Activated CD8-positive, alpha-beta T cell treated with anti-CD3 and anti-CD28 coated beads for 36 hours (primary cell): ENCODE data around the gene GPRIN3. TPM values are rescaled to one million over a fixed set of nuclear protein-coding genes. Genes with fewer than 3 reads are reported as not detected.

Experiments used
- ATAC-seq: fragments of 200-7000 bp; cut with Tn5 transposase; one replicate; pipeline ENCODE4 v1.10.0; 2021; ENCODE audit warnings: mild to moderate bottlenecking, moderate library complexity
- CTCF ChIA-PET: fragments of 350-600 bp; sonication (Branson Sonifier 250); formaldehyde crosslinking; loops from one replicate; lab custom pipeline; 2021; ENCODE audit warnings: antibody characterized with exemption; lab: Charles Lee
- POLR2A ChIA-PET: fragments of 350-600 bp; sonication (Branson Sonifier 250); formaldehyde crosslinking; loops from one replicate; lab custom pipeline; 2021; ENCODE audit warnings: antibody characterized with exemption; lab: Charles Lee
- DNase-seq: peaks from one replicate; pipeline ENCODE4 v3.0.0-alpha.2; 2020
- H3K27ac Mint-ChIP-seq: one replicate; pipeline ENCODE4 v1.8.0; 2021; ENCODE audit warnings: mild to moderate bottlenecking, mixed read lengths
- H3K27me3 Mint-ChIP-seq: one replicate; pipeline ENCODE4 v1.8.0; 2021; ENCODE audit warnings: mixed read lengths
- H3K36me3 Mint-ChIP-seq: one replicate; pipeline ENCODE4 v1.8.0; 2021; ENCODE audit warnings: low read depth, mixed read lengths
- H3K4me1 Mint-ChIP-seq: one replicate; pipeline ENCODE4 v1.8.0; 2021; ENCODE audit warnings: low read depth, mixed read lengths
- H3K4me3 Mint-ChIP-seq: one replicate; pipeline ENCODE4 v1.8.0; 2021; ENCODE audit warnings: mild to moderate bottlenecking, moderate library complexity, mixed read lengths
- H3K9me3 Mint-ChIP-seq: one replicate; pipeline ENCODE4 v1.8.0; 2021; ENCODE audit warnings: mixed read lengths
- intact Hi-C: fragments of 100-400 bp; cut with micrococcal nuclease; formaldehyde crosslinking; loops from one replicate; pipeline ENCODE4 v1.10.0; 2022
- total RNA-seq, 2 experiments: library from RNA; stranded (reverse); gene quantifications; one replicate each; pipeline ENCODE4 v1.2.3, GENCODE V29; 2021
- TF ChIP-seq, protein P1 (sequence below): fragments of 200-600 bp; IDR thresholded peaks from one replicate; pipeline ENCODE4 v1.8.0; 2022; ENCODE audit warnings: antibody characterized with exemption, mild to moderate bottlenecking

Gene GPRIN3
- total RNA-seq, 2 experiments from 2014 or later = 10.6 to 11.8 TPM

DNA sequence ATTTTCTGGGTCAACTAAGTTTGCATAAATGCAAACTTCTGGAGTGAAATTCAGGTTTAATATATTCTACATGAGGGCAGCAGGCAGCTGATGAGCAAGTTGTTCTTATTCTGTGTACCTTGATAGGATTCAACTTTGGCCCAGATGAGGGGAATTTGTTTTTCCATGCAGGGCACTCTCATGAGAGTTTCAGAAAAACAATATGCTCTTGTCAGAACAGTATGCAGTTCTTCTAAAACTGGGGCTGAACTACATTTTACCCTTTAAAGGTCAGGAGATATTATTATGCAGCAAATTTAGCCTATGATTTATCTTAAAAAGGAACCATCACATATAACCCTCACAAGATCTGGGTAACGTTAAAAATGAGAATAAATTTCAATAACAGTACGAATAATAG, 19.2 kb downstream of the GPRIN3 start:
- Mint-ChIP-seq H3K27ac (peak overlapping the region; percentile 90), H3K36me3 (peaks cover 21% of the 10 kb centered on the region), H3K4me3 (peak overlapping the region; percentile 63), H3K4me1 (peaks cover 95% of the 10 kb centered on the region), H3K9me3 (no peaks in the 10 kb centered on the region), H3K27me3 (no peaks in the 10 kb centered on the region)
- ATAC-seq = peak; percentile 10
- ChIA-PET CTCF (interaction anchor here (1.3 to 3.9 kb wide), 3 partner anchors 13 to 33 kb away, joined by 4 to 13 read pairs (median 8); no protein-coding TSS in a partner anchor), POLR2A (interaction anchor here (0.7 to 1.6 kb wide), 2 partner anchors 9 to 11 kb away, joined by 3 read pairs; no protein-coding TSS in a partner anchor)
- no peak for DNase-seq
- intact Hi-C loops = no loop called here
- TF ChIP-seq, protein P1, sequence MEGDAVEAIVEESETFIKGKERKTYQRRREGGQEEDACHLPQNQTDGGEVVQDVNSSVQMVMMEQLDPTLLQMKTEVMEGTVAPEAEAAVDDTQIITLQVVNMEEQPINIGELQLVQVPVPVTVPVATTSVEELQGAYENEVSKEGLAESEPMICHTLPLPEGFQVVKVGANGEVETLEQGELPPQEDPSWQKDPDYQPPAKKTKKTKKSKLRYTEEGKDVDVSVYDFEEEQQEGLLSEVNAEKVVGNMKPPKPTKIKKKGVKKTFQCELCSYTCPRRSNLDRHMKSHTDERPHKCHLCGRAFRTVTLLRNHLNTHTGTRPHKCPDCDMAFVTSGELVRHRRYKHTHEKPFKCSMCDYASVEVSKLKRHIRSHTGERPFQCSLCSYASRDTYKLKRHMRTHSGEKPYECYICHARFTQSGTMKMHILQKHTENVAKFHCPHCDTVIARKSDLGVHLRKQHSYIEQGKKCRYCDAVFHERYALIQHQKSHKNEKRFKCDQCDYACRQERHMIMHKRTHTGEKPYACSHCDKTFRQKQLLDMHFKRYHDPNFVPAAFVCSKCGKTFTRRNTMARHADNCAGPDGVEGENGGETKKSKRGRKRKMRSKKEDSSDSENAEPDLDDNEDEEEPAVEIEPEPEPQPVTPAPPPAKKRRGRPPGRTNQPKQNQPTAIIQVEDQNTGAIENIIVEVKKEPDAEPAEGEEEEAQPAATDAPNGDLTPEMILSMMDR = no peak

DNA sequence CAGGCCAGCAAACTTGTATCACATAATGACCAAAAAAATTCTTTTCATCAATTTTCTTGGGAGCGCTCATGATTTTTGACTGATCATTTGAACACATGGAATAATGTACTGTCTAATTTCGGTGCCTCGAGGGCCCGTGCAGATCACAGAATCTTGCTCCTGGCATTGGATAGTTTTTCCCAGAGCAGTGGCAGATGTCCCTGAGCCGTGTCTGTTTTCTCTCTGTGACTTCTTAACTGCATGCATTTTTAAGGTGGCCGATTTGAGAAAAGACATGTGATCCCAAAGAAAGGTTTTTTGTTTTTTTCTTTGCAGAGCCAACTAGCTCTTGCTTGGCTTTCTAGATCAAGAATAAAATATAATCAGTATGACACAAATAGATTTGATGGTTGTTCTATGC, 19.7 kb downstream of the GPRIN3 start:
- no peaks in the 10 kb centered on the region for H3K27me3 Mint-ChIP-seq
- POLR2A ChIA-PET = interaction anchor here (1.6 kb wide), 1 partner anchor 9 kb away, joined by 3 read pairs; no protein-coding TSS in a partner anchor

DNA sequence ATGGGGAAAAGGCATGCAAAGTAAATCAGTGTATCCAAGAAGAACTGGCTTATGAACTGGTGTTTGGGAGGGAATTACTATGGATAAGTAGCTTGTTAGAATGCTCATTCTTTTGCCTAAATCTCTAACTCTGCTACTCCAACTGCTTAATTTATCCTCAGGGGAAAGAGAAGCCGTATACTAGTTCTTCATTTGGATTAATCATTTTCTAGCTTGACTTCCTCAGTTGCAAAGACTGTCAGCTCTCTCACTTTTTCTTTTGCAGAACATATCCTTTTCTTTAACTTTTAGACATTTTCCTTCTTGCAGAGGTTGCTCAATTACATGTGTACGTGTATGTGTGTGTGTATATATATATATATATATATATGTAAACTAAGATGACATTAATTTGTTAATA, 21.9 kb downstream of the GPRIN3 start:
- Mint-ChIP-seq H3K27ac (peak overlapping the region; percentile 87), H3K4me1 (peaks cover 93% of the 10 kb centered on the region), H3K4me3 (peak overlapping the region; percentile 42), H3K36me3 (peaks cover 16% of the 10 kb centered on the region), H3K9me3 (no peaks in the 10 kb centered on the region), H3K27me3 (no peaks in the 10 kb centered on the region)
- ChIA-PET CTCF (interaction anchor here (0.9 to 2.5 kb wide), 4 partner anchors 8 to 31 kb away, joined by 4 to 6 read pairs (median 5); no protein-coding TSS in a partner anchor), POLR2A (interaction anchor here (0.7 to 1.1 kb wide), 3 partner anchors 25 to 73 kb away, joined by 3 read pairs; no protein-coding TSS in a partner anchor)
- TF ChIP-seq, protein P1 = no peak
- DNase-seq (no peak), ATAC-seq (no peak)
- intact Hi-C loops = no loop called here

More for the DNA sequence above, 19.7 kb downstream of the GPRIN3 start:
- H3K9me3 Mint-ChIP-seq = no peaks in the 10 kb centered on the region
- intact Hi-C loops = no loop called here
- ATAC-seq (no peak), DNase-seq (no peak)
- H3K4me1 Mint-ChIP-seq = peaks cover 96% of the 10 kb centered on the region
- peak overlapping the region; percentile 90 for H3K27ac Mint-ChIP-seq
- CTCF ChIA-PET = interaction anchor here (1.1 to 1.7 kb wide), 2 partner anchors 12 to 33 kb away, joined by 4 to 5 read pairs; no protein-coding TSS in a partner anchor
- peaks cover 21% of the 10 kb centered on the region for H3K36me3 Mint-ChIP-seq
- H3K4me3 Mint-ChIP-seq = peak overlapping the region; percentile 16
- TF ChIP-seq, protein P1 = no peak

- Mint-ChIP-seq H3K36me3 (peaks cover 15% of the 10 kb centered on the region), H3K4me3 (peak overlapping the region; percentile 36), H3K27ac (peak overlapping the region; percentile 88), H3K4me1 (peaks cover 84% of the 10 kb centered on the region), H3K27me3 (no peaks in the 10 kb centered on the region), H3K9me3 (no peaks in the 10 kb centered on the region)
- ChIA-PET POLR2A (interaction anchor here (2.2 to 2.7 kb wide), 2 partner anchors 10 to 14 kb away, joined by 10 to 14 read pairs; no protein-coding TSS in a partner anchor), CTCF (interaction anchor here (0.6 to 2.5 kb wide), 6 partner anchors 9 to 39 kb away, joined by 3 to 10 read pairs (median 6); no protein-coding TSS in a partner anchor)
- intact Hi-C loops = no loop called here
- TF ChIP-seq, protein P1 = no peak
- ATAC-seq = peak; percentile 72
- peak; percentile 67 for DNase-seq
Measured at GRCh38 chr4:89284828-89285227, 22.8 kb downstream of the GPRIN3 start.

- intact Hi-C loops = no loop called here
- DNase-seq = no peak
- Mint-ChIP-seq H3K27me3 (no peaks in the 10 kb centered on the region), H3K36me3 (peaks cover 12% of the 10 kb centered on the region), H3K27ac (peak overlapping the region; percentile 88), H3K4me3 (peak overlapping the region; percentile 13), H3K4me1 (peaks cover 75% of the 10 kb centered on the region), H3K9me3 (no peaks in the 10 kb centered on the region)
- CTCF ChIA-PET = interaction anchor here (0.9 to 2.5 kb wide), 7 partner anchors 10 to 58 kb away, joined by 3 to 10 read pairs (median 6); no protein-coding TSS in a partner anchor
- TF ChIP-seq, protein P1 = no peak
- peak; percentile 5 for ATAC-seq
- POLR2A ChIA-PET = interaction anchor here (0.6 to 2.7 kb wide), 3 partner anchors 11 to 22 kb away, joined by 3 to 14 read pairs (median 10); no protein-coding TSS in a partner anchor
Measured at GRCh38 chr4:89284020-89284424, 23.6 kb downstream of the GPRIN3 start.
